GM18909 (cell line): ENCODE measurements around the gene TLE3.
A peak's percentile ranks its signal among the peaks of the same experiment; 100 is the strongest.

Experiments
- ATAC-seq: cut with Tn5 transposase; IDR thresholded peaks from one replicate; pipeline ENCODE4 v1.9.1; 2021; ENCODE audit warnings: mild to moderate bottlenecking; ENCODE audit not compliant: unreplicated experiment, poor library complexity

Gene TLE3

GRCh38 chr15:70053001-70053715, 44.6 kb downstream of the TLE3 start:
- ATAC-seq, result no peak

- ATAC-seq, result no peak
Observed at GRCh38 chr15:70051948-70052633, 45.6 kb downstream of the TLE3 start.

- ATAC-seq, result no peak
Observed at GRCh38 chr15:70050970-70051369, 46.7 kb downstream of the TLE3 start.

- no peak for ATAC-seq
Observed at GRCh38 chr15:70050441-70050840, 47.3 kb downstream of the TLE3 start.

GRCh38 chr15:70049701-70050301, 47.9 kb downstream of the TLE3 start:
- ATAC-seq, result no peak

- ATAC-seq, result no peak
Observed at GRCh38 chr15:70048578-70049514, 48.9 kb downstream of the TLE3 start.

- ATAC-seq, result no peak
Observed at GRCh38 chr15:70048198-70048565, 49.5 kb downstream of the TLE3 start.

- no peak for ATAC-seq
Observed at GRCh38 chr15:70047386-70048197, 50.1 kb downstream of the TLE3 start.

GRCh38 chr15:70046679-70047369, 50.9 kb downstream of the TLE3 start:
- ATAC-seq, result no peak

- no peak for ATAC-seq
Observed at GRCh38 chr15:70045045-70045444, 52.7 kb downstream of the TLE3 start.

- no peak for ATAC-seq
Observed at GRCh38 chr15:70044168-70044567, 53.5 kb downstream of the TLE3 start.

- no peak for ATAC-seq
Observed at GRCh38 chr15:70043590-70043989, 54.1 kb downstream of the TLE3 start.

GRCh38 chr15:70042553-70043214, 55.0 kb downstream of the TLE3 start:
- ATAC-seq, result no peak

- no peak for ATAC-seq
Observed at GRCh38 chr15:70039917-70040316, 57.8 kb downstream of the TLE3 start.

GRCh38 chr15:70038730-70039392, 58.9 kb downstream of the TLE3 start:
- no peak for ATAC-seq

GRCh38 chr15:70037292-70037640, 60.5 kb downstream of the TLE3 start:
- ATAC-seq, result peak; percentile 3

- ATAC-seq, result peak; percentile 77
Observed at GRCh38 chr15:70036585-70037291, 61.0 kb downstream of the TLE3 start.

GRCh38 chr15:70035719-70036077, 62.0 kb downstream of the TLE3 start:
- peak; percentile 50 for ATAC-seq
